Fibroblast of upper back skin (primary cell): ENCODE results near the gene PRKCZ.
A peak's percentile ranks its signal among the peaks of the same experiment; 100 is the strongest.

Source experiments
- DNase-seq: peaks from one replicate; pipeline ENCODE4 v3.0.0-alpha.2; 2013

The PRKCZ gene

DNA sequence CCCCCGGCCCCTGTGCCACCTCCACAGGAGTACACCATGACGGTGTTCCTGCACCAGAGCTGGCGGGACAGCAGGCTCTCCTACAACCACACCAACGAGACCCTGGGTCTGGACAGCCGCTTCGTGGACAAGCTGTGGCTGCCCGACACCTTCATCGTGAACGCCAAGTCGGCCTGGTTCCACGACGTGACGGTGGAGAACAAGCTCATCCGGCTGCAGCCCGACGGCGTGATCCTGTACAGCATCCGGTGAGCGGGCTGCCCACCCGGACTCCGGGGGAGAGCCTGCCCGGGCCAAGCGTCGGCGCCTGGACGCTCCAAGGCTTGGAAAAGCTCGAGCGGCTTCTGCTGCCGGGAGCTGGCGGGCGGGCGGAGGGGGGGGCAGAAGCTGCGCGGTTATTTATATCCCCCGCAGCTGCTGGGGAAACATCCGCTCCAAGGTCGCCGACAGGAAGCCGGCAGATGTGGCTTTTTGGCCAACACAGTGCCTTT is 24.7 kb upstream of the PRKCZ start:
- DNase-seq, result no peak

DNA sequence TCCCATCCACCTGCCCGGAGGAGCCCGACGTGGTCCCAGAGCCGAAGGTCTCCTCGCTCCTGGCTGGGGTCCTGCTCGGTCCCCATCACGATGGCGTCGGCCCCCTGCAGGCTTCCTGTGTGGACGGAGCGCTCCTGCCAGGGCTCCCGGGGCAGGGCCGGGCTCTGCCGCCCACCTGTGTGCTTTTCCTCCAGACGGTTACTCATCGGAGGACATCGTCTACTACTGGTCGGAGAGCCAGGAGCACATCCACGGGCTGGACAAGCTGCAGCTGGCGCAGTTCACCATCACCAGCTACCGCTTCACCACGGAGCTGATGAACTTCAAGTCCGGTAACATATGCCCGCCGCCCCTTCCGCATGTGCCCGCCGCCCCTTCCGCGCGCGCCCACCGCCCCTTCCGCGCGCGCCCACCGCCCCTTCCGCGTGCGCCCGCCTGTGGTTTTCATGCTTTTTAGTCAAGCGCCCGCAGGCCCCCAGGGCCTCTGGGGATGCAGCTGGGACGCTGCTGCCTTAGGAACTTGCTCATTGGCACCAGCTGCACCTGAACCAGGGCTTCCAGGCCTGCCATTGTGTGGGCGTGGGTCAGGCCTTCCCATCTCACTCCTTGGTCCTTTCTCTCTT is 22.1 kb upstream of the PRKCZ start:
- DNase-seq, result no peak

DNA sequence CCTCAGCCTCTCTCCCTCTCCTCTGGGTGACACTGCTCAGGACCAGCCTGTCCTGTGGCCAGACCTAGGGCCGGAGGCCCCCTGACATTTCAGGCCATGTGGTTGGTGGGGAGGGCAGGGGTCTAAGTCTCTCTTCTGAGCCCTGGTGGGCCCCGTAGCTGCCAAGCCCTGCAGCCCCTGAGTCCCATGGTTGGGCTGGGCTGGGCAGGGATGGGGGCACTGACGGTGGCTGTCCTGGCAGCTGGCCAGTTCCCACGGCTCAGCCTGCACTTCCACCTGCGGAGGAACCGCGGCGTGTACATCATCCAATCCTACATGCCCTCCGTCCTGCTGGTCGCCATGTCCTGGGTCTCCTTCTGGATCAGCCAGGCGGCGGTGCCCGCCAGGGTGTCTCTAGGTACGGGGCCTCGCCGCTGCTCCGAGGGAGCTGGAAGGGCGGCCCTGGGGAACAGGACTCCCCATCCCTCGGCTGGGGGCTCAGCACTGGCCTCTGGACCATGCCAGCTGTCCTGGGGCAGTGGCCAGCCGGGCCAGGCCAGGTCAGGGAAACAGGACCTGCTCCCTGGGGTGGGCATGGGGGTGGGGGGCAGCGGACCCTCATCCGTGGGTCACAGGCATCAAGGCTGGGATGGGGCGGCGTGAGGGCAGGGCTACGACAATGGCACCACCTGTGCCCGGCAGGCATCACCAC is 21.2 kb upstream of the PRKCZ start:
- DNase-seq, result no peak

DNA sequence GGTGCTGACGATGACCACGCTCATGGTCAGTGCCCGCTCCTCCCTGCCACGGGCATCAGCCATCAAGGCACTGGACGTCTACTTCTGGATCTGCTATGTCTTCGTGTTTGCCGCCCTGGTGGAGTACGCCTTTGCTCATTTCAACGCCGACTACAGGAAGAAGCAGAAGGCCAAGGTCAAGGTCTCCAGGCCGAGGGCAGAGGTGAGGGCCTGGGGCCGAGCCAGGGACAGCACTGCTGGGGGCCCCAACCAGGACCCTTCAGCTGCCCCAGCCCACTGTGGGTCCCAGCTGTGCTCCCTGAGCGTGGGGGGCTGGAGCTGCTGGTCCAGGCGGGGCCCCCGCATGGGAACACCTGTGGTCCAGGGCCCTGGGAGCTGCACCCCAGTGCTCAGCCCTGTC is 20.6 kb upstream of the PRKCZ start:
- DNase-seq, result no peak

DNA sequence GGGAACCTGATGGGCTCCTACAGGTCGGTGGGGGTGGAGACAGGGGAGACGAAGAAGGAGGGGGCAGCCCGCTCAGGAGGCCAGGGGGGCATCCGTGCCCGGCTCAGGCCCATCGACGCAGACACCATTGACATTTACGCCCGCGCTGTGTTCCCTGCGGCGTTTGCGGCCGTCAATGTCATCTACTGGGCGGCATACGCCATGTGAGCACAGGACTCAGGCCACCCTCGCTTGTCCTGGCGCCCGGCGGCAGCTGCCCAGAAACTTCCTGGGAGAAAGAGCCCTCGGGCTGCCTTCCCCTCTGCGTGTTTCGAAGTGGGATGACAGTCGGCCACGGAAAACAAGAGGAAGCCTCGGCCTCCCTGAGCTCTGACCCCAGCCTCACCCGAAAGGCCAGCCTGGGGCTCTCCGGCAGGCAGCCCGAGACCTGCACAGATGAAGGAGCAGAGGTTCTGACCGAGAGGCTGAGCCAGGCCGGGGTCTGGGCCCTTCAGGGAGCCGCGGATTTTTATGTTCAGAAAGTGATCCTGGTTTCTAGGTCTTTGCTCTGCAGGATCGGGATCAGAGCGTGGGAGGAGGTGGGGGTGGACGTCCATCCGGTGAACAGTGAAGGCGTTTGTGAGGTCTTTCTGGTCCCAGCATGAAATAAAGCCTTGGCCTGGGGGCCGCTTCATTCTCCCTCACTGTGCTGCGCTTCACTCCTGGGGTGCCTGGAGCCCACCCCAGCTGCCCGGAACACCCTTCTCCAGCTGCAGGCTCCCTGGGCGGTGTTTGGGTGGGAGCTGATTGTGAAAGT is 19.9 kb upstream of the PRKCZ start:
- no peak for DNase-seq

DNA sequence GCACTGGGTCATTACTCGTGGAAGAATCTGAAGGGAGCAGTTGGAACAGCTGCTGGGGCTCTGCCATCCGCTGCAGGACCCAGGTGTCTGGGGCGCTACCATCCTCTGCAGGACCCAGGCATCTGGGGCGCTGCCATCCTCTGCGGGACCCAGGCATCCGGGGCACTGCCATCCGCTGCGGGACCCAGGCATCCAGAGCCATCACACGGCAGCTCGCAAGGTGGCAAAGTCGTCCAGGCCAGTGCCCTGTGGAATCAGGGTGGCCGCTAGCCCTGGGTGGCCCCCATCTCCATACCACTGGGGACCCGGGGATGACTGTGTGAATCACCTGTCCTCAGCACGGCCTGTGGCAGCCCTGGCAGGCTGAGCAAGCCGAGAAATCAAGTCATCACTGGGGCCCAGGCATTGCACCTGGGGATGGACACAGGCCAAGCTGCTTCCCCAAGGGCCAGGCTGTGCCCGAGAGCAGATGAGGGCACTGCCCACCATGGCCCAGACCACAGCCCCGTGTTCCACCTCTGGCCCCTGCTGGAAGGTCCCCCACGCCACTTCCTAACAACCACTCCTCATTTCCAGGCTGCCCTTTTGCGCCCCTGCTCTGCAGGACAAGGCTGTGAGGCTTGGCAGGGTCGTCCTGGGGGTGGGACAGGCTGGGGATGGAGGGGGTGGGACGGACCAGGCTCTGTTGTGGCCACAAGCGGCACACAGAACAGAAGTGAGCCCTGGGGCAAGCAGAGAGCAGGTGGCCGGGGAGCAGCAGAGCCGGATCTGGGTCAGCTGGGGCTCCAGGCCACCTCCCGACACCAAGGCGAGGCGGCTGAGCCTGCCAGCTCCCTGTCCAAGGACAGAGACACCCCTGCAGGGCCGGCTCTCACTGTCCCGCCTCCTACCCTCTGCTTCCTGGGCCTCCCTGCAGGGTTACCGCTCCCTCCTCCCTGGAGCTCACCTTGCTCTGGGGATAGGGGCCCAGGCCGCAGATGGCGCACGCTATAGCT is 18.4 kb upstream of the PRKCZ start:
- DNase-seq, result no peak

DNA sequence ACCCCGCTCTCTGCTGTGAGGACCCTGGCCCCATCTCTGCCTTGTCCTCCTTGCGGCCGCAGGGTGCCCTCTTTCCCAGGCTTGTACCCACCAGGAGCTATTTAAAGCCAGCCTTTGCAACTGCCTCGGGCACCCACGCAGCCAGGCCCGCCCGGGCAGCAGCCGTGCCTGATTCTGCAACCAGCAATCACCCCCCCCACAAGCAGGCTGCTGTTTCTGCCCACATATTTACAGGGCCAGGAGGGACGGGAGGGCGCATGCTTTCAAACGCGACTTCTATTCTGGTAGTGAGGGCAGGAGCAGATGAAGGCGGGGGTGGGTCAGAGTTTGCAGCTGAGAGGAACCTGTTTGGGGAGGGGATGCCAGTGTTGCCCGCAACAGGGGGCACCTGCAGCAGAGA is 17.5 kb upstream of the PRKCZ start:
- DNase-seq, result no peak

DNA sequence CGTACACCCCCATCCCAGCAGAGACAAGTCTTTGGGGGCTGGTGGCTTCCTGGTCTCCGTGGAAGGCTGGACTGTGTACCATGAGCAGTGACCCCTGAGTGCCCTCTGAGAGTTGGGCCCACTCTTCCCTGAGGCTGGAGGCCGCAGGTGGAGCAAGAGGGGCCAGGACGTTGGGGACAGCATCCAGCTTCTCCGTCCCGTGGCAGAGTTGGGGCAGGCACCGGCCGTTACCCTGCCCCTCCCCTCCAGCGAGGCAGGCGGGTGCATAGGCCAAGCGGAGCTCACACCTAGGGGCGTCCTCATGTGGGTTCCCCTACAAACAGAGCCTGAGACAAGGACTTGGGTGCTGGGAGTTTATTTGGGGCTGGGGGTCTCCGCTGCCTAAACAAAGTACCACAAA is 17.0 kb upstream of the PRKCZ start:
- no peak for DNase-seq

DNA sequence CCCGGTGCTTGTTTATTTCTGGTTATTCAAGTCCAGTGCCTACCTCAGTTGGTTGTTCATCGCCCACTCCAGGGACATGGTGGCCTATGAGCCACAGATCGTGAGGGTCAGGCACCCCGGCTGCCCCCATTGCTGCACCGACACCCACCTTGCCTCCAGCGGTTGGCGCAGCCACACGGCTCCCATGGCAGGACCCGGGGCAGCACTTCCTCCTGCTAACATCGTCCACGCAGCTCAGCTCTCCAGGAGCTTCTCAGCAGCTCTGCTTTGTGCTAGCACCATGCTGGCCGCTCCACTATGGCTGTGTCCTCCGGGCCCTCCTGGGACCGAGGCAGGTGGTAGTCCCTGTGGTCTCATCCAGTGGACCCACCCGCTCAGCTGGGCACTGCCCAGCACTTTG is 13.9 kb upstream of the PRKCZ start:
- DNase-seq, result no peak

DNA sequence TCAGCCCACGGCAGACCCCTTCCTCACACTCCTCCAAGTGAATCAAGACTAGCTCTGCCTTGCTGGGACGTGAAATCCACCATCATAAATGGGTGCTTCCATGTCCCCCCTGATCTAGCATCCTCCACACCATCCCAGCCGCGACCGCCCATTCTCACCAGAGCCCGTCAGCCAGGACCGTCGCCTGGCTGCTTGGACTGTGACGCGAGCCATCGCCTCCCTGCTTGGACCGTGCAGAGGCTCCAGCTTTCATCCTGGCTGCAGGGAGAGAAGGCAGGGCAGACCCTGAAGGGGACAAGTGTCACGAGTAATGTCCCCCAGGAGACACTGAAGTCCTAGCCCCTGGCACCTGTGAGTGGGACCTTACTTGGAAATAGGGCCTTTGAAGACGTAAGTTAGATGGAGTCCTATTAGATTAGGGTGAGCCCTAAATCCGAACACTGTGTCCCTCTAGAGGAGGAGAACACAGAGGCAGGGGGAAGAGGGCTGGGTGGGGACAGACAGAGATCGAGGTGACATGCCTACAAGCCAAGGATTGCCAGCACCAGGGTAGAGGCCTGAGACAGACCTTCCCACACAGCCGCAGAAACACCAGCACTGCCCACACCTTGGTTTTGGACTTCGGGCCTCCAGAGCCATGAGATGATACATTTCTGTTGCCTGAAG is 12.8 kb upstream of the PRKCZ start:
- DNase-seq, result no peak

DNA sequence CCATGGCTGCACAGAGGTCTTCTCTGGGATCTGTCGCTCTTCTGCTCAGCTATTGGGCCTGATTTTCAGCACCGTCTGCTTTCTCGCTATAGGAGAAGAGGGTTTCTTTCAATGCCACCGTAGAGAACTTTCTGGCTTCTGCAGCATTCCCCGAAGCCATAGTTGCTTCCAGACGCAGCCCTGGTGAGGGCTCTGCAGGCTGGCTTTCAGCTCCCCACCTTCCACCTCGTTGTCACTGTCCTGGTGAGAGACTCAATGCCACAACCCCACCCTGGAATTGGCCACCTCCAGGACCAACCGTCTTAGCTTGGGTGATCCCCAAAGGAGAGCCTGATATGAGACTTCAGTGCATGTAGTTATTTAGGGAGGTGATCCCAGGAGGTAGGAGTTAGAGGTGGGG is 12.0 kb upstream of the PRKCZ start:
- no peak for DNase-seq

DNA sequence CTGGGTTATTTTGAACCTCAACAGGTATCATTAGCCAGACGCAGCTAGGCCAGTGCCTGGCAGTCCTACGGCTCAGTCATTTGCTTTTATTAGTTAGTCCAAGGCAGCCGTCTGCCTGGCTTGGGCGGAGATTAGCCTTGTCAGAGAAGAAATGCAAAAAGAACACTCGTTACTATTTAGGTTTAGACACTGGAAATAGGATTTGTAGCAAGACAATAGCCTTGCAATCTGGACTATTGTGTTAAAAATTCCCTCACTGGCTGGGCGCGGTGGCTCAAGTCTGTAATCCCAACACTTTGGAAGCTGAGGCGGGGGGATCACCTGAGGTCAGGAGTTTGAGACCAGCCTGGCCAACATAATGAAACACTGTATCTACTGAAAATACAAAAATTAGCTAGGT is 11.0 kb upstream of the PRKCZ start:
- DNase-seq, result no peak

DNA sequence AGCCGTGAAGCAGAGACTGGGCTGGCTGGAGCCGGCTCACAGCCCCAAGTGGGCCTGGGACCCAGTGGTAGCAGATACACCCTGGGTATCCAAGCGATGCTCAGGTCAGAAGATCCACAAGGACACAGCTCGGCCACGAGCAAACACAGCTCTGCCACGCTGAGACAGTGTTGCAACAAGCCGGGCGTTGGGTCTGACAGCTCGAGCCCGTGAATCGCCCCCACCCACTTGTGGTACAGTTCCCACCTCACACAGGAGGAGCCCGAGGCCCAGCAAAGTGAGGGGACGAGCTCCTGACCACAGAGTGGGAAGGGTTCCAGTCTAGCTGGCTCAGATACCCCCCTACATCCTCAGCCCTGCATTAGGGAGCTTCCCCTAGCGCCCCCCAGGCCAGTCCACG is 8.9 kb upstream of the PRKCZ start:
- no peak for DNase-seq

DNA sequence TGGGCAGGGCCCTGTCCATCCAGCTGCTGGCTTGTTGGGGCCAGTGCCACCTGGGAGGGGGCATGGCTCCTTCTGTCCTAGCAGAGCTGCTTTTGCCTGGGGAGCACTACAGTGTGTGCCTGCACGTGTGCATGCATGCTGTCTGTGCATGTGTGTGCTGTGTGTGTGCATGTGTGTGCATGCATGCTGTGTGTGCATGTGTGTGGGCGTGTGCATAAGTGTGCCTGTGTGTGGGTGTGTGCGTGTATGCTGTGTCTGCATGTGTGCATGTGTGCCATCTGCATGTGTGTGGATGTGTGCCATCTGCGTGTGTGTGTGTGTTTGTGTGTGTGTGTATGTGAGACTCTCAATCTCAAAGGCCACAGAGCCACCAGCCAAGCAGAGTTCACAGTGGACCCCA is 8.3 kb upstream of the PRKCZ start:
- DNase-seq, result no peak

DNA sequence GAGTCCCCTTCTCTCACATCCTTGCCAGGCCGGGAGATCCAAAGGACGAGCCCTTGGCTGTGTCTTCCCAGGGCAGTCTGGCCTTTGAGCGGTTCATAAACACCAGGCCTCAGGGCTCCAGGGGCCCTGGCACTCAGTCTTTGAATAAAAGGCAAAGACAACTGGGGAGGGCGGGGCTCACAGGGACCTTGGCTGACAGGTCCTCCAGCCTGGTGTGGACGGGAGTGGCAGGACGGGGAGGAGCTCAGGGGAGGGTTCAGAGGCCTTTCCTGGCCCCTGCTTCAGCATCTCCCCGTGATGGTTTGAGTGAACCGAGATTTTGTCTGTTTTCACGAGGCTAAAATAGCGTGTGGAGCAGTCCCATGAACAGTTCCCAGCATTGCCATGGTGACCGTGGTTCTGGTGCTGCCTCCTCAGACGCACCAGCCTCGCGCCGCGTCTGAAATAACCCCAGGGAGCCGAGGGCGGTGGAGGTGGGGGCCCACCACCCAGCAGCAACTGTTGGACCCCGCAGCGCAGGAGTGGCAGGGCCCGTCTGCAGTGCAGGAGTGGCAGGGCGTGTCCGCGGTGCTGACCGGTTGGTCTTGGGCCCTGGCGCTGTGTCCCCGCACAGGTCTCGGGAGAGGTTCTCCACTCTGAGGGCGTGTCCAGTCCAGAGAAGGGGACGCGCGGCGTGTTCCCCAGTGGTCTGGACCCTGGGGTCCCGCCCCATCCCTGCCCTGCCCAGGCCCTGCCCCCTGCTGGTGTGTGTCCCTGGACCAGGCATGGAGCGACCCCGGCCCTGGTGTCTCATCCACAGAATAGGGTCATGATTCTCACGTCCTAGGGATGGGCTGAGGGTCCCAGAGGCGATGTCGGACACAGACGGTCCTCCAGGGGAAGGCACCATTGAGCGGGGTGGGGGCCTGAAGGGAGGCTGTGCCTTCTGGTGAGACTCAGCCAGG is 7.1 kb upstream of the PRKCZ start:
- DNase-seq, result no peak

DNA sequence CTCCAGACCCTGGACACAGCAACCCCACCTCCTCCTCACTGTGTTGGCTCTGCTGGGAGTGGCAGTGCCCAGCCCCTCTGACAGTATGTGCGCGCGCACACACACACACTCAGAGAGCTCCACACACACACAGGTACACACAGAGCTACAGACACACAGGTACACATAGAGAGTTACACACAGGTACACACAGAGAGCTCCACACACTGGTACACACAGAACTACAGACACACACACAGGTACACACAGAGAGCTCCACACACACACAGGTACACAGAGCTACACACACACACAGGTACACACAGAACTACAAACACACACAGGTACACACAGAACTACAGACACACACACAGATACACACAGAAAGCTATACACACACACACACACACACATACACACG is 6.3 kb upstream of the PRKCZ start:
- DNase-seq, result no peak

DNA sequence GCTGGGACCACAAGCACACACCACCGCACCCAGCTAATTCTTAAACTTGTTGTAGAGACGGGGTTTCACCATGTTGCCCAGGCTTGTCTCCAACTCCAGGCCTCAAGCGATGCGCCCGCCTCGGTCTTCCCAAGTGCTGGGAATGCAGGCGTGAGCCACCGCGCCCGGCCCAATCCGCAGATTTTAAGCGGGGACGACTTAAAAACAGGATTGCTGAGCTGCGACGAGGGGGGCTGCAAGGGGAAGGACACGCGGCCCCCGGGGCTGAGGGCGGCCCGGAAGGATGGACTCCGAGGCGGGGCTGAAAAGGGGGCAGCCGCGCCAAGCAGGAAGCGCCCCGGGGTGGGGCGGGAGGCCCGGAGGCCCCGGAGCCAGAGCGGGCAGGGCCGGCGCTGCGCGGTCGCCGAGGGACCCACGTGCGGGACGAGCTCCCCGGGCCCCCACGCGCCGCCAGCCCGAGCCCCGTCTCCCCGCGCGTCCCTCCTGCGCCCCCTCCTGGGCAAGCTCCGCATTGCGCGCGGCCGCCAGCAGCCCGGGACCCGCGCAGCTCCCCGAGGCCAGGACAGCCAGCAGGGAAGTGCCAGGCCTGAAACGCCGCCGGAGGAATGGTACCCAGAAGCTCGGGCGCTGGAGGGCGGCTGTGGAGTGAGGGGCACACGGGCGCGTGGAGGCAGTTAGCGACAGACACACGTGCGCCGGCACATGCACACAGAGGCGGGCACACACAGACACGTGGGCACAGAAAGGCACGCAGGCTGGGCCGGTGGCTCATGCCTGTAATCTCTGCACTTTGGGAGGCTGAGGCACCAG is 5.5 kb upstream of the PRKCZ start:
- peak; percentile 45 for DNase-seq

DNA sequence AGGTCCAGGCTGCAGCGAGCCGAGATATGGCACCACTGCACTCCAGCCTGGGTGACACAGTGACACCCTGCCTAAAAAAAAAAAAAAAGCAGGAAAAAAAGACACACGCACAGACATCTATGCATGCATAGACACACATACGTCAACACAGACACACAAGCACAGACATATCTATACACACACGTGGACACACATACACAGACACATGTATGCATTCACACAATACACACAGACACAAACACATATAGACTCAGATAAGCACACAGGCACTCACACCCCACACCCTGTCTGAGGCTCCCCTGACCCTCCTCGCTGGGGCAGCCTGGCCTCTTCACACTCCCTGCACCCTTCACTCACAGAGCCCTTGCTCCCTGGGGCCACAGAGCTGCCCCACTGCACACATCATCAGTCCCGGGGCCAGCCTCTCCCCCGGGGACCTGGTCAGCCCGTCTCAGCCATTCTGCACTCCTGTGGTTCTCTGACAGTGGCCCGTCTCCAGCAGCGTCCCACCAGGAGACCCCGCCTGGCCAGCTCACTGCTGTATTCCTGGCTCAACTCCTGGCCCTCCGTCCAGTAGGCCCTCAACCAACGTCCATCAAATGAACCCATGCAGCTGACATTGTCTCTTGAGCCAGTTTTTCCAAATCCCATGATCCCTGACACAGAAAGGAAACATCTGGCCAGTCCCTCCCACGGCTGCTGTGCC is 4.6 kb upstream of the PRKCZ start:
- DNase-seq, result no peak

DNA sequence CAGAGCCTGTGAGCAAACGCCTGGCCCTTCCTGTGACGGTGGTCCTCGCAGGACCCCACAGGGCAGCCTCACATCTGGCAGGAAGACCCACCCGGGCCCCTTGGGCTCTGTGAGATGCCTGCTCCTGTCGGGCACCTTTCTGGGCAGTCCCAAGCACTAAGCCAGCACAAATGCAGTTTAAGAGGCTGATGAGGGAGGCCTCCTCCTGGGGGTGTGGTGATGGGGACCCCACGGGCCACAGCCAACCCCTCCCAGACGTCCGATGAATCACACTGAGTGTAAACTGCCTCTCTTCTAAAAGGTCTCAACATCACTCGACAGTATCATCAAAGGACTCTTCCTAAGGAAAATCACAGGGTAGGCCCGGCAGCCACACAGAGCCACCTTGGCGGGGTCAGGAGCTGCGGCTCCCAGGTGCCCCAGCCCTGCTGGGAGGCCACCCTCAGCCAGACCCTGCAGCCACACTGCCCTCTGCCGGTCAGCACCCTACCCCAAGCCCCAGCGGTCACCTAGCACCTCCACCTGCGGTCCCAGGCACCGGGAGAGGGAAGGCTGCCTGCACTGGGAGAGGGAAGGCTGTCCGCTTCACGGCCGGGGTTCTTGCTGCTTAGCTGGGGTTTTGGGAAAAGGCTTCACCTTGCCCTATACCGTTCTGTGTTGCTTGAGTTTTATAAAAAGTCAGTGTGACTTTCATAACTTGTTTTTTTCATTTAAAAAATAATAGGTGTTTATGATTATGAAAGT is 3.9 kb upstream of the PRKCZ start:
- DNase-seq, result peak; percentile 2
